ENCODE data around the gene TM6SF1. TPM values are rescaled to one million over a fixed set of nuclear protein-coding genes. Genes with fewer than 3 reads are reported as not detected.

TM6SF1 gene
- total RNA-seq, 1 experiment from 2014 or later, result 0.69 TPM

DNA sequence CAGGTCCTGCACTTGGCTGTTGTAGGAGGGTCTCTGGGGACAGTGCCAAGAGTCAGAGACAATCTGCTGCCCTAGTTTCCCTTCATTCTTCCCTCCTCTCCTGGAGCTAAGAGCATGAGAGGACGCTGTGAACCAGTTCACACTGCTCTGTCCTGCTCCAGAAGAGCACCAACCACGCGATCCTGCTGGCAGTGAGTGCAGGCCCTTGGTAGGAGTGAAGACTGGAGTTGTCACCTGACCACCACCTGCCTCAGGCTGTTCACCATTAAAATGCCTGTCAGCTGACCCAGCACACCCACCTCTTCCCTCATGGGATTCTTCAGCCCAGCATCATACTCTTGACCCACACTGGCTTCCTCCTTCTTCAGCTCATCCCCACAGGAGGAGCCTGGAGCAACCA lies 2.9 kb downstream of the TM6SF1 start:
- BruUV-seq (replicated peaks), result no TSS peak
- no peak for ATAC-seq
- TF ChIP-seq, protein P1, sequence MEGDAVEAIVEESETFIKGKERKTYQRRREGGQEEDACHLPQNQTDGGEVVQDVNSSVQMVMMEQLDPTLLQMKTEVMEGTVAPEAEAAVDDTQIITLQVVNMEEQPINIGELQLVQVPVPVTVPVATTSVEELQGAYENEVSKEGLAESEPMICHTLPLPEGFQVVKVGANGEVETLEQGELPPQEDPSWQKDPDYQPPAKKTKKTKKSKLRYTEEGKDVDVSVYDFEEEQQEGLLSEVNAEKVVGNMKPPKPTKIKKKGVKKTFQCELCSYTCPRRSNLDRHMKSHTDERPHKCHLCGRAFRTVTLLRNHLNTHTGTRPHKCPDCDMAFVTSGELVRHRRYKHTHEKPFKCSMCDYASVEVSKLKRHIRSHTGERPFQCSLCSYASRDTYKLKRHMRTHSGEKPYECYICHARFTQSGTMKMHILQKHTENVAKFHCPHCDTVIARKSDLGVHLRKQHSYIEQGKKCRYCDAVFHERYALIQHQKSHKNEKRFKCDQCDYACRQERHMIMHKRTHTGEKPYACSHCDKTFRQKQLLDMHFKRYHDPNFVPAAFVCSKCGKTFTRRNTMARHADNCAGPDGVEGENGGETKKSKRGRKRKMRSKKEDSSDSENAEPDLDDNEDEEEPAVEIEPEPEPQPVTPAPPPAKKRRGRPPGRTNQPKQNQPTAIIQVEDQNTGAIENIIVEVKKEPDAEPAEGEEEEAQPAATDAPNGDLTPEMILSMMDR (IDR thresholded peaks at IDR 0.05), result no peak
- TF ChIP-seq, protein P2, sequence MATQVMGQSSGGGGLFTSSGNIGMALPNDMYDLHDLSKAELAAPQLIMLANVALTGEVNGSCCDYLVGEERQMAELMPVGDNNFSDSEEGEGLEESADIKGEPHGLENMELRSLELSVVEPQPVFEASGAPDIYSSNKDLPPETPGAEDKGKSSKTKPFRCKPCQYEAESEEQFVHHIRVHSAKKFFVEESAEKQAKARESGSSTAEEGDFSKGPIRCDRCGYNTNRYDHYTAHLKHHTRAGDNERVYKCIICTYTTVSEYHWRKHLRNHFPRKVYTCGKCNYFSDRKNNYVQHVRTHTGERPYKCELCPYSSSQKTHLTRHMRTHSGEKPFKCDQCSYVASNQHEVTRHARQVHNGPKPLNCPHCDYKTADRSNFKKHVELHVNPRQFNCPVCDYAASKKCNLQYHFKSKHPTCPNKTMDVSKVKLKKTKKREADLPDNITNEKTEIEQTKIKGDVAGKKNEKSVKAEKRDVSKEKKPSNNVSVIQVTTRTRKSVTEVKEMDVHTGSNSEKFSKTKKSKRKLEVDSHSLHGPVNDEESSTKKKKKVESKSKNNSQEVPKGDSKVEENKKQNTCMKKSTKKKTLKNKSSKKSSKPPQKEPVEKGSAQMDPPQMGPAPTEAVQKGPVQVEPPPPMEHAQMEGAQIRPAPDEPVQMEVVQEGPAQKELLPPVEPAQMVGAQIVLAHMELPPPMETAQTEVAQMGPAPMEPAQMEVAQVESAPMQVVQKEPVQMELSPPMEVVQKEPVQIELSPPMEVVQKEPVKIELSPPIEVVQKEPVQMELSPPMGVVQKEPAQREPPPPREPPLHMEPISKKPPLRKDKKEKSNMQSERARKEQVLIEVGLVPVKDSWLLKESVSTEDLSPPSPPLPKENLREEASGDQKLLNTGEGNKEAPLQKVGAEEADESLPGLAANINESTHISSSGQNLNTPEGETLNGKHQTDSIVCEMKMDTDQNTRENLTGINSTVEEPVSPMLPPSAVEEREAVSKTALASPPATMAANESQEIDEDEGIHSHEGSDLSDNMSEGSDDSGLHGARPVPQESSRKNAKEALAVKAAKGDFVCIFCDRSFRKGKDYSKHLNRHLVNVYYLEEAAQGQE (IDR thresholded peaks at IDR 0.05; ENCODE audit: insufficient read depth in 1 of 2, low read depth in 2 of 2, low read length in 1 of 2), result no peak
- TF ChIP-seq SIN3A (IDR thresholded peaks at IDR 0.05; ENCODE audit: borderline replicate concordance, insufficient read depth, low read depth, low read length) (no peak), TCF7L2 (IDR thresholded peaks at IDR 0.05; ENCODE audit: low read depth, low read length) (no peak), POLR2AphosphoS5 (IDR thresholded peaks at IDR 0.05; ENCODE audit: low read depth, low read length) (no peak)
- ChIA-PET POLR2A (no interaction called here), CTCF (no interaction called here)
- no peaks in the 10 kb centered on the region for H3K36me3 ChIP-seq (ENCODE audit: control insufficient read depth, insufficient read depth, low read length)
- H3K9me3 ChIP-seq (ENCODE audit: control insufficient read depth, insufficient read depth, low read depth, low read length), result no peaks in the 10 kb centered on the region
- no peaks in the 10 kb centered on the region for H3K4me1 ChIP-seq (ENCODE audit: control insufficient read depth, insufficient read depth, low read length)
- no peak overlapping the region for H3K4me3 ChIP-seq (ENCODE audit: low read depth in 2 of 2, low read length in 2 of 2)
- intact Hi-C loops (cut with micrococcal nuclease; ENCODE audit: unreplicated experiment), result no loop called here
- no peak for DNase-seq (ENCODE audit: low read depth, low spot score)
- no peaks in the 10 kb centered on the region for H3K27me3 ChIP-seq (ENCODE audit: control insufficient read depth, insufficient read depth, low read length)
- no peak overlapping the region for H3K27ac ChIP-seq (ENCODE audit: low read length)
- in situ Hi-C loops (cut with HindIII; ENCODE audit: low pct_unique_long_range_greater_than_20kb, low sequenced_read_pairs), result no loop called here

DNA sequence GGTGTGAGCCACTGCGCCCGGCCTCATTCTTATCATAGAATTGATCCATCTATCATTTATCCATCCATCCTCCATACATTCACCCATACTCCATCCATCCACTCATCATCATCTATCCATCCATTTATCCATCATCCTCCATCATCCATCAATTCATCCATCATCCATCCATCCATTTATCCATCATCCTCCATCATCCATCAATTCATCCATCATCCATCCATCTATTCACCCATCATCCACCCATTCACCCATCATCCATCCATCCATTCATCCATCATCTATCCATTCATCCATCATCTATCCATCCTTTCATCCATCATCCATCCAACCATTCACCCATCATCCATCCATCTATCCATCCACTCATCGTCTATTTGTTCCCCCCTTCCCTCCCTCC lies 3.7 kb downstream of the TM6SF1 start:
- Histone ChIP-seq H3K36me3 (ENCODE audit: control insufficient read depth, insufficient read depth, low read length) (no peaks in the 10 kb centered on the region), H3K9me3 (ENCODE audit: control insufficient read depth, insufficient read depth, low read depth, low read length) (no peaks in the 10 kb centered on the region), H3K4me3 (ENCODE audit: low read depth in 2 of 2, low read length in 2 of 2) (no peak overlapping the region), H3K27me3 (ENCODE audit: control insufficient read depth, insufficient read depth, low read length) (no peaks in the 10 kb centered on the region), H3K27ac (ENCODE audit: low read length) (no peak overlapping the region), H3K4me1 (ENCODE audit: control insufficient read depth, insufficient read depth, low read length) (no peaks in the 10 kb centered on the region)
- ChIA-PET CTCF (no interaction called here), POLR2A (no interaction called here)
- no TSS peak for BruUV-seq (replicated peaks)
- DNase-seq (ENCODE audit: low read depth, low spot score), result no peak
- in situ Hi-C loops (cut with HindIII; ENCODE audit: low pct_unique_long_range_greater_than_20kb, low sequenced_read_pairs) (no loop called here), intact Hi-C loops (cut with micrococcal nuclease; ENCODE audit: unreplicated experiment) (no loop called here)
- ATAC-seq, result no peak
- TF ChIP-seq TCF7L2 (IDR thresholded peaks at IDR 0.05; ENCODE audit: low read depth, low read length), result no peak
- TF ChIP-seq, protein P2 (IDR thresholded peaks at IDR 0.05; ENCODE audit: insufficient read depth in 1 of 2, low read depth in 2 of 2, low read length in 1 of 2), result no peak
- TF ChIP-seq, protein P1 (IDR thresholded peaks at IDR 0.05), result no peak
- no peak for TF ChIP-seq POLR2AphosphoS5 (IDR thresholded peaks at IDR 0.05; ENCODE audit: low read depth, low read length)
- TF ChIP-seq SIN3A (IDR thresholded peaks at IDR 0.05; ENCODE audit: borderline replicate concordance, insufficient read depth, low read depth, low read length), result no peak

All from Panc1 (cell line).